H1 (cell line): ENCODE results near the gene AGAP1. TPM values are rescaled to one million over a fixed set of nuclear protein-coding genes. Genes with fewer than 3 reads are reported as not detected.

ENCODE experiments used
- CTCF ChIA-PET: fragments of 300-600 bp; sonication (Branson Sonifier 250); formaldehyde crosslinking; loops from one replicate; lab custom pipeline; 2021; ENCODE audit not compliant: partially characterized antibody; lab: Charles Lee
- POLR2A ChIA-PET: fragments of 300-600 bp; sonication (Branson Sonifier 250); formaldehyde crosslinking; loops from one replicate; lab custom pipeline; 2021; ENCODE audit warnings: inconsistent platforms; ENCODE audit not compliant: partially characterized antibody; lab: Charles Lee
- DNase-seq, 2 experiments: peaks; one replicate each; pipeline versions ENCODE4 v3.0.0 to v3.0.0-alpha.2; 2010 to 2022; ENCODE audit warnings: low spot score in 2 of 2, low read depth in 1 of 2, mixed read lengths in 1 of 2
- FAIRE-seq: peaks from 2 replicates; lab custom pipeline; 2011; peaks lifted over from hg19 to GRCh38; lab: Jason Lieb, UNC
- H2AFZ ChIP-seq: 2 replicates; pipeline ENCODE4 v1.8.1; 2012; ENCODE audit warnings: low read length, inconsistent platforms
- H2AK5ac ChIP-seq: 2 replicates; pipeline ENCODE4 v1.6.1; 2013; ENCODE audit warnings: low read depth, low read length
- H2BK120ac ChIP-seq: replicated peaks from 2 replicates; pipeline ENCODE3; 2013; ENCODE audit warnings: low read depth, low read length, inconsistent platforms
- H2BK12ac ChIP-seq: 2 replicates; pipeline ENCODE4 v1.6.1; 2013; ENCODE audit warnings: low read depth, low read length
- H2BK15ac ChIP-seq: 2 replicates; pipeline ENCODE4 v1.6.1; 2013; ENCODE audit warnings: low read length
- H2BK20ac ChIP-seq: 2 replicates; pipeline ENCODE4 v1.6.1; 2013; ENCODE audit warnings: low read length
- H2BK5ac ChIP-seq: 2 replicates; pipeline ENCODE4 v1.6.1; 2013; ENCODE audit warnings: low read depth, low read length
- H3K14ac ChIP-seq: 2 replicates; pipeline ENCODE4 v1.6.1; 2013; ENCODE audit warnings: inconsistent platforms; ENCODE audit not compliant: insufficient read length
- H3K18ac ChIP-seq: 2 replicates; pipeline ENCODE4 v1.6.1; 2013; ENCODE audit warnings: low read length; ENCODE audit errors: extremely low read depth
- H3K23ac ChIP-seq: 2 replicates; pipeline ENCODE4 v1.6.1; 2013; ENCODE audit warnings: inconsistent platforms; ENCODE audit not compliant: insufficient read length
- H3K23me2 ChIP-seq: 2 replicates; pipeline ENCODE4 v1.6.1; 2013; ENCODE audit warnings: low read depth, low read length
- H3K27ac ChIP-seq: 2 replicates; pipeline ENCODE4 v1.6.1; 2011; ENCODE audit warnings: low read depth, low read length, inconsistent platforms
- H3K27me3 ChIP-seq, 4 experiments: replicated peaks in 1 of 4; 1 replicate in 1 of 4; 2 replicates in 3 of 4; pipeline versions ENCODE4 v1.6.1 to v1.8.1; 2011 to 2013; ENCODE audit warnings: low read length in 3 of 4, mild to moderate bottlenecking in 3 of 4, inconsistent platforms in 2 of 4, mixed read lengths in 2 of 4, moderate library complexity in 1 of 4; ENCODE audit not compliant: control insufficient read depth in 3 of 4, insufficient read depth in 3 of 4; ENCODE audit errors: extremely low read depth in 1 of 4
- H3K36me3 ChIP-seq, 4 experiments: 2 replicates each; pipeline versions ENCODE4 v1.6.1 to v1.8.1; 2011 to 2013; ENCODE audit warnings: mild to moderate bottlenecking in 4 of 4, low read length in 3 of 4, moderate library complexity in 2 of 4, control low read depth in 1 of 4, inconsistent platforms in 1 of 4; ENCODE audit not compliant: insufficient read depth in 4 of 4, control insufficient read depth in 2 of 4
- H3K4ac ChIP-seq: replicated peaks from 2 replicates; pipeline ENCODE3; 2013; ENCODE audit warnings: low read length, low read depth, mixed read lengths, inconsistent platforms; ENCODE audit not compliant: insufficient read length
- H3K4me1 ChIP-seq, 4 experiments: replicated peaks in 1 of 4; 1 replicate in 1 of 4; 2 replicates in 3 of 4; pipeline versions ENCODE4 v1.6.1 to v1.8.1; 2011 to 2013; ENCODE audit warnings: low read length in 3 of 4, inconsistent platforms in 2 of 4, mixed read lengths in 1 of 4; ENCODE audit not compliant: insufficient read depth in 4 of 4, control insufficient read depth in 3 of 4
- H3K4me2 ChIP-seq, 2 experiments: 2 replicates each; pipeline versions ENCODE4 v1.6.1 to v1.8.1; 2011 to 2013; ENCODE audit warnings: low read depth in 2 of 2, low read length in 2 of 2, control low read depth in 1 of 2, inconsistent platforms in 1 of 2, mild to moderate bottlenecking in 1 of 2; ENCODE audit not compliant: insufficient read depth in 1 of 2
- H3K4me3 ChIP-seq, 4 experiments: fragments of 200-600, 300-600 bp in 1 of 4; sonication (generic), shearing (Covaris generic), sonication (Bioruptor Twin) in 1 of 4; 2 replicates each; pipeline versions ENCODE4 v1.5.1 to v1.8.1; 2011 to 2016; ENCODE audit warnings: low read length in 4 of 4, low read depth in 3 of 4, control low read depth in 2 of 4, inconsistent platforms in 2 of 4, mild to moderate bottlenecking in 2 of 4, mixed read lengths in 1 of 4, moderate library complexity in 1 of 4; ENCODE audit not compliant: insufficient read depth in 2 of 4; ENCODE audit errors: extremely low read depth in 1 of 4
- H3K56ac ChIP-seq: replicated peaks from 2 replicates; pipeline ENCODE3; 2013; ENCODE audit warnings: low read depth, mild to moderate bottlenecking, mixed read lengths, low read length, inconsistent platforms; ENCODE audit not compliant: insufficient read length
- H3K79me1 ChIP-seq: 2 replicates; pipeline ENCODE4 v1.6.1; 2013; ENCODE audit warnings: low read depth, low read length, control low read depth
- H3K79me2 ChIP-seq, 2 experiments: 2 replicates each; pipeline versions ENCODE4 v1.6.1 to v1.8.1; 2012 to 2013; ENCODE audit warnings: low read length in 2 of 2, mild to moderate bottlenecking in 2 of 2, inconsistent platforms in 1 of 2; ENCODE audit not compliant: insufficient read depth in 2 of 2, control insufficient read depth in 1 of 2
- H3K9ac ChIP-seq, 4 experiments: replicated peaks in 1 of 4; 1 replicate in 1 of 4; 2 replicates in 3 of 4; pipeline versions ENCODE4 v1.6.1 to v1.8.1; 2011 to 2013; ENCODE audit warnings: low read depth in 3 of 4, low read length in 3 of 4, control low read depth in 2 of 4, mild to moderate bottlenecking in 2 of 4, moderate library complexity in 2 of 4, inconsistent platforms in 1 of 4; ENCODE audit errors: extremely low read depth in 1 of 4
- H3K9me3 ChIP-seq, 2 experiments: 2 replicates each; pipeline versions ENCODE4 v1.6.1 to v1.8.1; 2012 to 2013; ENCODE audit warnings: mild to moderate bottlenecking in 2 of 2, moderate library complexity in 2 of 2, control low read depth in 1 of 2, inconsistent platforms in 1 of 2, low read depth in 1 of 2, low read length in 1 of 2, mixed read lengths in 1 of 2; ENCODE audit not compliant: insufficient read depth in 2 of 2
- H4K20me1 ChIP-seq, 2 experiments: replicated peaks in 1 of 2; 2 replicates each; pipeline versions ENCODE3 to v1.8.1; 2011 to 2013; ENCODE audit warnings: inconsistent platforms in 2 of 2, low read length in 2 of 2, mild to moderate bottlenecking in 1 of 2; ENCODE audit not compliant: insufficient read depth in 2 of 2, control insufficient read depth in 1 of 2
- H4K5ac ChIP-seq: 2 replicates; pipeline ENCODE4 v1.6.1; 2013; ENCODE audit warnings: low read length, low read depth, mixed read lengths, inconsistent platforms; ENCODE audit not compliant: insufficient read length
- H4K8ac ChIP-seq: 2 replicates; pipeline ENCODE4 v1.8.0; 2013; ENCODE audit warnings: mild to moderate bottlenecking, moderate library complexity, low read length, inconsistent platforms; ENCODE audit not compliant: insufficient read depth; ENCODE audit errors: extremely low read depth
- H4K91ac ChIP-seq: replicated peaks from 2 replicates; pipeline ENCODE3; 2013; ENCODE audit warnings: low read length, mixed read lengths, inconsistent platforms; ENCODE audit not compliant: insufficient read length
- CHD2 ChIP-seq: IDR thresholded peaks from 2 replicates; pipeline ENCODE4 v1.6.1; 2012; ENCODE audit warnings: low read length, improper control_type of control experiment
- HDAC6 ChIP-seq: IDR thresholded peaks from one replicate; pipeline ENCODE4 v1.7.1; 2012; ENCODE audit warnings: low read depth, mild to moderate bottlenecking, inconsistent platforms, low read length, moderate library complexity
- JUND ChIP-seq: IDR thresholded peaks from 2 replicates; pipeline ENCODE4 v1.6.1; 2011; ENCODE audit warnings: mild to moderate bottlenecking, improper control_type of control experiment, low read length
- MAX ChIP-seq: IDR thresholded peaks from 2 replicates; pipeline ENCODE4 v1.6.1; 2012; ENCODE audit warnings: inconsistent platforms
- RAD21 ChIP-seq, 2 experiments: IDR thresholded peaks in 1 of 2; conservative IDR thresholded peaks in 1 of 2; 2 replicates each; pipeline ENCODE4 v1.6.1; 2011; ENCODE audit warnings: low read depth in 2 of 2, low read length in 2 of 2, improper control_type of control experiment in 1 of 2, inconsistent platforms in 1 of 2, mild to moderate bottlenecking in 1 of 2, moderate library complexity in 1 of 2
- SP4 ChIP-seq: IDR thresholded peaks from 2 replicates; pipeline ENCODE4 v1.6.1; 2012; ENCODE audit warnings: low read length, inconsistent platforms
- WGBS, 2 experiments: shearing (Covaris generic) in 1 of 2; methylation state at CpG; one replicate each; pipeline versions ENCODE4 v1.1.6 to v1.1.7; 2013 to 2015; ENCODE audit warnings: low lambda C conversion rate in 2 of 2, mixed read lengths in 2 of 2, inconsistent platforms in 1 of 2, low coverage in 1 of 2, missing lambda C conversion rate in 1 of 2; ENCODE audit not compliant: insufficient replicate concordance in 2 of 2, insufficient coverage in 1 of 2, insufficient read length in 1 of 2; ENCODE audit errors: extremely low coverage in 1 of 2, missing lambda C conversion rate in 1 of 2; 5-methylcytosine and 5-hydroxymethylcytosine counted together
- polyA plus RNA-seq, 7 experiments: library from polyadenylated mRNA; depleted of rRNA in 3 of 7; stranded (reverse) in 5 of 7; unstranded in 2 of 7; fragments of >200 nt in 5 of 7; fragments of 200-250 nt in 2 of 7; gene quantifications; 1 replicate in 5 of 7; 2 replicates in 1 of 7; 4 replicates in 1 of 7; pipeline versions ENCODE4 v1.2.1 to v1.2.3, GENCODE V29; 2011 to 2013; ENCODE audit warnings: missing spikeins in 2 of 7, mixed read lengths in 2 of 7
- total RNA-seq: library from RNA; stranded (reverse); fragmentation: NEBNext Ultra II Directional; extraction: Animal tissue kit (Norgen Biotek cat#: 25700); gene quantifications from 2 replicates; pipeline ENCODE4 v1.2.1, GENCODE V29; 2021

The AGAP1 gene
- total and polyA plus RNA-seq, 2 of the 8 experiments (the other 6 are each of a cell fraction or from before 2014, with no cell fraction given): 18.1 to 39.4 TPM

DNA sequence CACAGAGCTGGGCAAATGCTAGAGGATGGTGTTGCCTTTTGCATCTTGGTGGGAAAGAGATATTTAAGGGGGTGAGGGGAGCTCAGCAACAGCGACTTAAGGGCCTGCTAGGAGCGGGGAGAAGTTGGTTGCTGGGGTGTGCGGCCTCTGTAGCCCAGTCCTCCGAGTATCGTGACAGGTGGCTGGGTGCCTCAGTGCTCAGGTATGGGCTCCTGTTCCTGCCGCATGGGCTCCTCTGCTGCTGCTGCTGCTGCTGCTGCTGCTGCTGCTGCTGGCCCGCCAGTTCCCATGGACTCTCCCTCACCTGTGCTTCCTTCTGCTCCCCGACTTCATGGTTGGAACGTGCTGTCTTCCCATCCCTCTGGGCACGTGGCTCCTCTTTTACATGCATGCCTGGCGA is 22.0 kb downstream of the AGAP1 start:
- Histone ChIP-seq H4K91ac (no peak overlapping the region), H3K79me2 (peaks cover 14 to 97% of the 10 kb centered on the region in 2 experiments), H2BK20ac (no peak overlapping the region), H3K4me3 (no peak overlapping the region), H4K8ac (no peak overlapping the region), H3K36me3 (0 out of 8 replicates have a peak, but pooled peaks cover 0 to 3% (median 0%) of the 10 kb centered on the region in 4 experiments), H3K27ac (no peak overlapping the region), H3K4ac (no peak overlapping the region), H3K56ac (no peak overlapping the region), H2AK5ac (no peak overlapping the region), H3K18ac (no peak overlapping the region), H2AFZ (no peak overlapping the region), H3K23ac (no peak overlapping the region), H3K9ac (no peak overlapping the region), H3K9me3 (peaks cover 0 to 4% of the 10 kb centered on the region in 2 experiments; a peak in 1 of 4 replicates), H3K14ac (no peak overlapping the region), H3K23me2 (peaks cover 5% of the 10 kb centered on the region; the same call in 1 of the 2 replicates), H4K20me1 (peaks cover 7 to 23% of the 10 kb centered on the region in 2 experiments), H2BK5ac (no peak overlapping the region), H2BK15ac (no peak overlapping the region), H2BK12ac (no peak overlapping the region), H3K79me1 (peaks cover 19% of the 10 kb centered on the region), H3K27me3 (no peaks in the 10 kb centered on the region; a peak in 1 of 7 replicates), H4K5ac (no peak overlapping the region), H3K4me1 (peaks cover 1 to 15% (median 7%) of the 10 kb centered on the region in 4 experiments), H2BK120ac (no peak overlapping the region), H3K4me2 (no peak overlapping the region)
- WGBS, 2 experiments: 89% methylated on average over 11 of the region's 11 CpGs; no CpG with 5 or more reads in 1 of the 2 experiments
- TF ChIP-seq SP4 (no peak), MAX (no peak), JUND (no peak), HDAC6 (no peak), RAD21 (IDR thresholded peaks at IDR 0.05 in 1 of 2, conservative IDR thresholded peaks at IDR 0.05 in 1 of 2; ENCODE audit: low read depth in 2 of 2, low read length in 2 of 2) (no peak), CHD2 (no peak)
- no peak for FAIRE-seq
- ChIA-PET POLR2A (interaction anchor here (0.9 to 1.3 kb wide), 2 partner anchors 15 to 18 kb away, joined by 3 to 4 read pairs; no protein-coding TSS in a partner anchor), CTCF (interaction anchor here (1.2 to 10.1 kb wide), 4 partner anchors 13 to 380 kb away, joined by 3 to 83 read pairs (median 4); no protein-coding TSS in a partner anchor)
- DNase-seq: no peak
